Airway epithelial cell (primary cell): ENCODE results near the gene C21orf58. TPM values are rescaled to one million over a fixed set of nuclear protein-coding genes. Genes with fewer than 3 reads are reported as not detected.

Experiments
- total RNA-seq: library from RNA; depleted of rRNA; stranded (reverse); fragments of >200 nt; gene quantifications from 2 replicates; pipeline ENCODE4 v1.2.3, GENCODE V29; 2015

Gene C21orf58
- total RNA-seq: 3.7 and 4.3 TPM in 2 replicates

DNA sequence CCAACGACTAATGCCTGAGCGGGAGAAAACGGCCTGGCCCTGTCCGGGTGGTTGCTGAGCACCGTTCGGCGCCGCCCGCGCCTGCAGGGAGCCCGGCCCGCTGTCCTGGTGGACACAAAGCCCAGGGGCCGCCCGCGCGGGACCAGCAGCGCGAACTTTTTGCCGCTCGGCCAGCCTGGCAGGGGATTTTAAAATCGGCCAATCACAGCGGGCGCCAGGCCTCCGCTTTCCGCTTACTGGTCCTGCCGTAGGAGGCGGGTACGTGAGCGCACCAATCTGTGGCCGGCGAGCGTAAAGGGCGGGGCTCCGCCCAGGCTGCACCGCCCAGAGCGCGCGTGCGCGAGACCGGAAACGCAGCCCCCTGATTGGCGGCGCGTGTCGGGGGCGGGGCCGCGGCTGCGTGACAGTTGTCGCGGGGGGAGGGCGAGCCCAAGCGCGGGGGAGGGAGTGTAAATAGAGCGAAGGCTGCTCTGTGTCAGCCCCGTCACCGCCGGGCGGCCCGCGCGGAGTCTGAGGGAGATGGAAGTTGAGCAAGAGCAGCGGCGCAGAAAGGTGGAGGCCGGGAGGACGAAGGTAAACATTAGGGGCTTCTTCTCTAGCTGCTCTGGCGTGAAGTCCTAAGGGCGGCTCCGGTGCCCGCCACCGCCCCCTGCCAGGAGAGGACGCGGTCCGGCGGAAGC, at the start of gene C21orf58, which contains the start of gene PCNT:
C21orf58 (minus strand) TSS at position 161 of the 680 bp plus-strand sequence. CDS start 1,132 bp downstream, outside the sequence.
PCNT (plus strand) TSS at position 447 of the 680 bp plus-strand sequence; CDS start at position 520, 73 bp downstream.

DNA sequence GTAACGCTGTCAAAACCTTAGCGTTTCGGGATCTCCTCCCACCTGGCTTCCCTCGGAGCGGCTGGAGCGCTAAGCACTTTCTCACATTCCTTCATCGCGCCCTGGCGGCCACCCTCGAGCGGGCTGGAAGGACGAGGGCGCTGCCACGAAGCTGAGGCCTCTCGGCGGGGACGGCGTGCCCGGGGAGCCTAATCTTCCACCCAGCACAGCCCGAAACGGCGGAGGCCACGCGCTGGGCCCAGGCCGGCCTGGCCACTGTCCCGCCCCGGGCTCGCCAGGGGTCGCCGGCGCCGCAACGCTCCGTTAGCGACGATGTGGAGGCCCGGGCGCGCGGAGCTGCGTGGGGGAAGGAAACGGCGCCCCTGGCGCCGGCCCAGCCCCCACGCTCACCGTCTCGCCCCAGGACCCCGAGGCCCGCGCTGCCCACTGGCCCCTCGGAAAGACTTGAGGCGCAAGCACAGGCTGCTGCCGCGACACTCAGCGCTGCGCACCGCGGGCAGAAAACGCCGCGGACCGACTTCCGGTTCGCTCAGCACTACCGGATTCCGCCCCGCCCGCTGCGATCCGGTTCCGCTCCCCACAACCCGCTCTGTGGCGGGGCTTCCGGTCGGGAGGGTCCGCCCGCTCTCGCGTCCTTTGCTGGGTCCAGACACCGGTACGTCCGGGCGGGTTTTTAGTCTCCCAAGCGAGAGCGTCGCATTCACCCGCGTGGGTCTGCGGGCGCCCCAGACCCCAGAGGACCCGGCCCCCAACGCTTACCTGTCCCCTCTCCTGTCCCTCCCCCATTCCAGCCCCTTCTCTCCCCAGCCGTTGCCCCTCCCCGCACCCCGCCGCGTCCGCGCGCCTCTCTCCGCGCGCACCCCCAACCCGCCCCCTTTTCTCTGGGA, 37.7 kb downstream of the C21orf58 start, which contains the start of gene YBEY:
YBEY (plus strand) TSS at position 582 of the 887 bp plus-strand sequence. CDS start 572 bp downstream, outside the sequence.

DNA sequence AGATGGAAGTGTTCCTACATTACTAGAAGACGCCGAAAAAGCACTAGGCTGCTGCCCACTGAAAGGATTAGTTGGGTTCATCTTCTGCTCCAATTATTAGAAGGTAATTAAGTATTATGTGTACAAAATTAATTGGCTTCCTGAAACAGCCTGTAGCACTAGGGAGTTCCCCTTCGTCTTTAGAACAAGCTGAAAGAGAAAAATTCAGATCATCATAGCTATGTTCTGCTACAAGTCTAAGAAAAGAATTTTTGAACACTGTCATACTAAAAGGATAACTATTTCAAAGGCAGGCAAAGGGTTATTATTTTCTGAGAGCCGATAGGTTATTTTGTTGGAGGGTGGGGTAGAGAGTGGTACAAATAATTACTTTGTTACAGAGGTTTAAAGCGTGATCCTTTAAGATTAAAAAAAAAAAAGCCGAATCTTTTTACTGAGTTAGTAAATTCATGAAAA, 38.4 kb downstream of the C21orf58 start, which contains the start of gene MCM3AP:
MCM3AP (minus strand) TSS at position 406 of the 456 bp plus-strand sequence; CDS start at position 81, 325 bp downstream.

Other genes with a start within 250 kb of the C21orf58 start
- 46.5 and 62.2 TPM in 2 replicates for gene COL6A2, start 225.8 kb downstream of the C21orf58 start, total RNA-seq
- gene FTCD, start 168.3 kb downstream of the C21orf58 start, total RNA-seq: not detected in 2 replicates
- gene SPATC1L, start 139.4 kb downstream of the C21orf58 start, total RNA-seq: 21.8 and 22.1 TPM in 2 replicates
- gene LSS, start 95.1 kb downstream of the C21orf58 start, total RNA-seq: 114 and 123 TPM in 2 replicates
- gene MCM3AP, start 38.3 kb downstream of the C21orf58 start, total RNA-seq: 43.1 and 55.2 TPM in 2 replicates
- gene YBEY, start 37.5 kb downstream of the C21orf58 start, total RNA-seq: 13.2 and 29.1 TPM in 2 replicates
- gene PCNT, start 286 bp upstream of the C21orf58 start, total RNA-seq: 17.8 and 19.0 TPM in 2 replicates
- gene DIP2A, start 135.0 kb upstream of the C21orf58 start, total RNA-seq: 22.8 and 27.4 TPM in 2 replicates